Spinal cord (tissue), 10 donors: Measurements from ENCODE around the gene HS1BP3. TPM values are rescaled to one million over a fixed set of nuclear protein-coding genes. Genes with fewer than 3 reads are reported as not detected.

Experiments used
- DNase-seq, 6 donors: peaks; one replicate each; pipeline versions ENCODE4 v3.0.0 to v3.0.0-alpha.2; 2013 to 2015; ENCODE audit warnings: low spot score in 6 of 6, low read depth in 4 of 6
- H3K27ac ChIP-seq: one replicate; pipeline ENCODE4 v1.5.1; 2013; ENCODE audit warnings: low read depth, low read length, control low read depth
- H3K27me3 ChIP-seq: one replicate; pipeline ENCODE4 v1.6.1; 2013; ENCODE audit warnings: low read length; ENCODE audit not compliant: control insufficient read depth, insufficient read depth
- H3K36me3 ChIP-seq: one replicate; pipeline ENCODE4 v1.6.1; 2013; ENCODE audit warnings: low read length; ENCODE audit not compliant: control insufficient read depth, insufficient read depth
- H3K4me1 ChIP-seq: one replicate; pipeline ENCODE4 v1.6.1; 2013; ENCODE audit warnings: low read length; ENCODE audit not compliant: control insufficient read depth, insufficient read depth
- H3K4me3 ChIP-seq: one replicate; pipeline ENCODE4 v1.5.1; 2013; ENCODE audit warnings: low read depth, low read length, control low read depth
- H3K9me3 ChIP-seq: one replicate; pipeline ENCODE4 v1.6.1; 2013; ENCODE audit warnings: low read length; ENCODE audit not compliant: control insufficient read depth, insufficient read depth
- WGBS: methylation state at CpG from one replicate; pipeline ENCODE4 v1.1.5; 2013; ENCODE audit warnings: missing lambda C conversion rate; ENCODE audit not compliant: insufficient coverage; 5-methylcytosine and 5-hydroxymethylcytosine counted together
- polyA plus RNA-seq, 2 donors: library from polyadenylated mRNA; unstranded; fragments of 120-200 nt; gene quantifications; one replicate each; pipeline ENCODE4 v1.2.1, GENCODE V29; 2013; ENCODE audit not compliant: insufficient read length in 2 of 2
- total RNA-seq, 2 donors: library from RNA; depleted of rRNA in 1 of 2; stranded (reverse); fragments of 120-200 nt in 1 of 2; fragments of >200 nt in 1 of 2; gene quantifications; one replicate each; pipeline versions ENCODE4 v1.2.3 to v1.2.4, GENCODE V29; 2013 to 2014
- donor health status: healthy.

The HS1BP3 gene
- total and polyA plus RNA-seq, 4 donors, result 13.5 to 21.3 (median 15.1) TPM

- peaks cover 2% of the 10 kb centered on the region for H3K9me3 ChIP-seq
Measured at GRCh38 chr2:20607446-20607845, 43.5 kb downstream of the HS1BP3 start.

GRCh38 chr2:20606198-20606597, 44.7 kb downstream of the HS1BP3 start:
- 33% methylated on average over 2 of the region's 3 CpGs for WGBS
- Histone ChIP-seq H3K4me1 (peaks cover 35% of the 10 kb centered on the region), H3K9me3 (peaks cover 2% of the 10 kb centered on the region), H3K27ac (no peak overlapping the region), H3K4me3 (no peak overlapping the region), H3K36me3 (no peaks in the 10 kb centered on the region), H3K27me3 (no peaks in the 10 kb centered on the region)
- no peak for DNase-seq

More at GRCh38 chr2:20607446-20607845, 43.5 kb downstream of the HS1BP3 start:
- Histone ChIP-seq H3K27ac (no peak overlapping the region), H3K27me3 (no peaks in the 10 kb centered on the region), H3K36me3 (no peaks in the 10 kb centered on the region), H3K4me3 (no peak overlapping the region), H3K4me1 (peaks cover 41% of the 10 kb centered on the region)
- no peak for DNase-seq
- WGBS, result 100% methylated on average over 1 of the region's 2 CpGs

- no peaks in the 10 kb centered on the region for H3K36me3 ChIP-seq
- peaks cover 2% of the 10 kb centered on the region for H3K9me3 ChIP-seq
- no peaks in the 10 kb centered on the region for H3K27me3 ChIP-seq
- no peak overlapping the region for H3K4me3 ChIP-seq
- H3K27ac ChIP-seq, result peak overlapping the region; percentile 57
- H3K4me1 ChIP-seq, result peaks cover 37% of the 10 kb centered on the region
- WGBS, result 57% methylated on average over 3 of the region's 5 CpGs
- DNase-seq, result peak in 3 of 6 donors; percentile 48 to 96 (median 75)
Measured at GRCh38 chr2:20604951-20605381, 45.9 kb downstream of the HS1BP3 start.

- H3K4me3 ChIP-seq, result no peak overlapping the region
- no peak for DNase-seq
- peaks cover 37% of the 10 kb centered on the region for H3K4me1 ChIP-seq
- peaks cover 2% of the 10 kb centered on the region for H3K9me3 ChIP-seq
- H3K36me3 ChIP-seq, result no peaks in the 10 kb centered on the region
- H3K27me3 ChIP-seq, result no peaks in the 10 kb centered on the region
- whole genome bisulfite sequencing, result 78% methylated on average over 4 of the region's 7 CpGs
- H3K27ac ChIP-seq, result peak overlapping the region; percentile 57
Measured at GRCh38 chr2:20604401-20604911, 46.4 kb downstream of the HS1BP3 start.

GRCh38 chr2:20603791-20604190, 47.1 kb downstream of the HS1BP3 start:
- DNase-seq, result no peak

GRCh38 chr2:20602803-20603202, 48.1 kb downstream of the HS1BP3 start:
- Histone ChIP-seq H3K9me3 (peaks cover 2% of the 10 kb centered on the region), H3K4me1 (peaks cover 40% of the 10 kb centered on the region), H3K36me3 (no peaks in the 10 kb centered on the region), H3K27ac (no peak overlapping the region), H3K27me3 (no peaks in the 10 kb centered on the region), H3K4me3 (no peak overlapping the region)
- WGBS, result no CpG with 5 or more reads among the region's 2 CpGs
- no peak for DNase-seq

More at GRCh38 chr2:20603791-20604190, 47.1 kb downstream of the HS1BP3 start:
- H3K36me3 ChIP-seq, result no peaks in the 10 kb centered on the region
- no peaks in the 10 kb centered on the region for H3K27me3 ChIP-seq
- no peak overlapping the region for H3K27ac ChIP-seq
- H3K4me3 ChIP-seq, result no peak overlapping the region
- peaks cover 2% of the 10 kb centered on the region for H3K9me3 ChIP-seq
- WGBS, result 92% methylated on average over 2 of the region's 5 CpGs
- peaks cover 37% of the 10 kb centered on the region for H3K4me1 ChIP-seq

- Histone ChIP-seq H3K4me1 (peaks cover 54% of the 10 kb centered on the region), H3K4me3 (no peak overlapping the region), H3K36me3 (no peaks in the 10 kb centered on the region), H3K27ac (peak overlapping the region; percentile 85), H3K9me3 (no peaks in the 10 kb centered on the region), H3K27me3 (no peaks in the 10 kb centered on the region)
- no peak for DNase-seq
- no CpG with 5 or more reads among the region's 1 CpG for WGBS
Measured at GRCh38 chr2:20600756-20601325, 50.1 kb downstream of the HS1BP3 start.

GRCh38 chr2:20599861-20600461, 50.9 kb downstream of the HS1BP3 start:
- Histone ChIP-seq H3K36me3 (no peaks in the 10 kb centered on the region), H3K27ac (peak overlapping the region; percentile 85), H3K27me3 (no peaks in the 10 kb centered on the region), H3K9me3 (no peaks in the 10 kb centered on the region), H3K4me3 (no peak overlapping the region), H3K4me1 (peaks cover 59% of the 10 kb centered on the region)
- DNase-seq, result peak in 2 of 6 donors; percentile 68 to 77
- 44% methylated on average over 9 of the region's 10 CpGs for WGBS

- no peak overlapping the region for H3K4me3 ChIP-seq
- no peak for DNase-seq
- H3K27ac ChIP-seq, result peak overlapping the region; percentile 85
- no peaks in the 10 kb centered on the region for H3K9me3 ChIP-seq
- peaks cover 59% of the 10 kb centered on the region for H3K4me1 ChIP-seq
- no peaks in the 10 kb centered on the region for H3K36me3 ChIP-seq
- 54% methylated on average over 9 of the region's 12 CpGs for WGBS
- no peaks in the 10 kb centered on the region for H3K27me3 ChIP-seq
Measured at GRCh38 chr2:20599001-20599600, 51.8 kb downstream of the HS1BP3 start.
